ENCODE measurements around the gene ZDHHC11.
"Not testable (repeated sequence)": the region's sequence is repeated elsewhere in the genome, so short reads cannot be mapped to it uniquely, and the experiment has no call there.

DNA sequence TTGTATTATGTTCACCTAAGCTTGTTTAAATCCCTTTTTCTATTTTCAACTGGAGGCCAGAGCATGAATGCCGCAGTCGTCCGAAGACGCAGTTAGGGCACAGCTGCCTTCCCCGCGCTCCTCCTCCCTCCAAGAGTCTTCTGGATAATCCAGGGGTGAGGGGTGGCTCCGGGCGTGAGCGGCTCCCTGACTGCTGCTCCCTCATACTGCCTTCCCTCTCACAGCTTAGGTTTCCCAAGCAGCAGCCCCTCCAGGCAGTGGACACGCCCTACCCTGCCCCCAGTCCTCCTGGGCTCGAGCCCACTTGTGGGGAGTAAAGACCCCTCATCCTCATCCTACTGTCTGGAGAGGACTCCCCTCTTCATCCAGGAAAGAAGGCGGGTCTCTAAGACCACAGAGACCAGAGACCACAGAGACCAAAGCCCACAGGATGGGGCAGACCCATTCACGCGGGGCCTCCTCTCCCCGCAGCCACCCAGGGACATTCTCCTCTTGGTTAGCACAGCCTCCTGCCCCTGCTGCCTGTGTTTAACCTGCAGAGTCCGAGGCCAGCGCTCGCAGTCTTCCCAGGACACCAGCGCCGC lies 98.2 kb downstream of the ZDHHC11 start:
- TF ChIP-seq CTCF (IDR thresholded peaks at IDR 0.05; ENCODE audit: poor library complexity); EZH2phosphoT487 (IDR thresholded peaks at IDR 0.05; ENCODE audit: low read depth, severe bottlenecking, unreplicated experiment): not testable (repeated sequence)
